GM21825 (cell line): ENCODE measurements around the gene TMEM115.

Experiments used
- ATAC-seq: cut with Tn5 transposase; IDR thresholded peaks from one replicate; pipeline ENCODE4 v1.9.1; 2021; ENCODE audit warnings: mild to moderate bottlenecking, moderate library complexity; ENCODE audit not compliant: unreplicated experiment

Gene TMEM115

GRCh38 chr3:50358911-50359759 lies at the start of gene TMEM115:
TMEM115 (minus strand) TSS chr3:50359521; CDS start chr3:50359063, 458 bp downstream.
- peak; percentile 94 for ATAC-seq

GRCh38 chr3:50408443-50408944 lies 49.2 kb upstream of the TMEM115 start:
- ATAC-seq, result no peak

- ATAC-seq, result no peak
These were observed 47.2 kb upstream of the TMEM115 start for GRCh38 chr3:50406487-50406886.

GRCh38 chr3:50405249-50405648 lies 45.9 kb upstream of the TMEM115 start:
- no peak for ATAC-seq

GRCh38 chr3:50401978-50402595 lies 42.8 kb upstream of the TMEM115 start:
- no peak for ATAC-seq

GRCh38 chr3:50396502-50396901 lies 37.2 kb upstream of the TMEM115 start:
- ATAC-seq, result no peak

GRCh38 chr3:50395070-50395860 lies 35.9 kb upstream of the TMEM115 start:
- ATAC-seq, result no peak

GRCh38 chr3:50393061-50393460 lies 33.7 kb upstream of the TMEM115 start:
- no peak for ATAC-seq

GRCh38 chr3:50392101-50392715 lies 32.9 kb upstream of the TMEM115 start:
- ATAC-seq, result no peak

- ATAC-seq, result no peak
These were observed 31.3 kb upstream of the TMEM115 start for GRCh38 chr3:50390508-50391224.

GRCh38 chr3:50389414-50389767 lies 30.1 kb upstream of the TMEM115 start:
- no peak for ATAC-seq

GRCh38 chr3:50388720-50389413 lies 29.5 kb upstream of the TMEM115 start:
- ATAC-seq, result no peak

- ATAC-seq, result no peak
These were observed 28.8 kb upstream of the TMEM115 start for GRCh38 chr3:50388016-50388719.

- no peak for ATAC-seq
These were observed 26.4 kb upstream of the TMEM115 start for GRCh38 chr3:50385754-50386153.

- no peak for ATAC-seq
These were observed 24.4 kb upstream of the TMEM115 start for GRCh38 chr3:50383750-50384149.

- no peak for ATAC-seq
These were observed 23.4 kb upstream of the TMEM115 start for GRCh38 chr3:50382722-50383121.

GRCh38 chr3:50381383-50381782 lies 22.1 kb upstream of the TMEM115 start:
- ATAC-seq, result no peak

- ATAC-seq, result no peak
These were observed 21.2 kb upstream of the TMEM115 start for GRCh38 chr3:50380405-50381085.

- no peak for ATAC-seq
These were observed 19.4 kb upstream of the TMEM115 start for GRCh38 chr3:50378757-50379156.
